Measurements from ENCODE around the gene PTPRK. TPM values are rescaled to one million over a fixed set of nuclear protein-coding genes. Genes with fewer than 3 reads are reported as not detected.

The PTPRK gene
- total and polyA plus RNA-seq, 2 donors (not counting 1 experiment from before 2014, with no cell fraction given): 19.4 to 75.5 TPM

GRCh38 chr6:128558924-128559323, 38.5 kb upstream of the PTPRK start:
- H4K20me1 ChIP-seq (ENCODE audit: control insufficient read depth, extremely low read depth, insufficient read depth, low read length): no peaks in the 10 kb centered on the region
- no peaks in the 10 kb centered on the region for H3K9me3 ChIP-seq (ENCODE audit: control insufficient read depth, insufficient read depth, low read depth, low read length)
- H3K4me1 ChIP-seq (ENCODE audit: control insufficient read depth, extremely low read depth, insufficient read depth, low read length): no peaks in the 10 kb centered on the region
- H3K36me3 ChIP-seq (ENCODE audit: control insufficient read depth, insufficient read depth, low read length): no peaks in the 10 kb centered on the region
- H3K9ac ChIP-seq (ENCODE audit: insufficient read depth, low read length): no peak overlapping the region
- no peak for TF ChIP-seq EZH2 (IDR thresholded peaks at IDR 0.05; ENCODE audit: low read length, missing control alignments)
- no peak overlapping the region for H2AFZ ChIP-seq (ENCODE audit: low read length)
- no peaks in the 10 kb centered on the region for H3K79me2 ChIP-seq (ENCODE audit: control insufficient read depth, insufficient read depth, low read length)
- no peak overlapping the region for H3K4me3 ChIP-seq (replicated peaks in 1 of 4; ENCODE audit: control extremely low read depth in 1 of 4, insufficient read depth in 1 of 4, low read depth in 3 of 4, low read length in 4 of 4)
- H3K27me3 ChIP-seq (ENCODE audit: control insufficient read depth, insufficient read depth, low read length): no peaks in the 10 kb centered on the region
- no peak overlapping the region for H3K4me2 ChIP-seq (ENCODE audit: extremely low read depth, insufficient read depth, low read length)
- no peak overlapping the region for H3K27ac ChIP-seq (ENCODE audit: insufficient read depth, low read length)
- no peak for DNase-seq (ENCODE audit: low read depth in 2 of 2)

GRCh38 chr6:128558021-128558420, 37.6 kb upstream of the PTPRK start:
- no peaks in the 10 kb centered on the region for H3K79me2 ChIP-seq (ENCODE audit: control insufficient read depth, insufficient read depth, low read length)
- H3K9me3 ChIP-seq (ENCODE audit: control insufficient read depth, insufficient read depth, low read depth, low read length): no peaks in the 10 kb centered on the region
- no peak overlapping the region for H2AFZ ChIP-seq (ENCODE audit: low read length)
- H3K4me1 ChIP-seq (ENCODE audit: control insufficient read depth, extremely low read depth, insufficient read depth, low read length): no peaks in the 10 kb centered on the region
- H3K27me3 ChIP-seq (ENCODE audit: control insufficient read depth, insufficient read depth, low read length): no peaks in the 10 kb centered on the region
- H3K36me3 ChIP-seq (ENCODE audit: control insufficient read depth, insufficient read depth, low read length): no peaks in the 10 kb centered on the region
- no peak for DNase-seq (ENCODE audit: low read depth in 2 of 2)
- H3K9ac ChIP-seq (ENCODE audit: insufficient read depth, low read length): no peak overlapping the region
- no peak overlapping the region for H3K4me2 ChIP-seq (ENCODE audit: extremely low read depth, insufficient read depth, low read length)
- no peak overlapping the region for H3K27ac ChIP-seq (ENCODE audit: insufficient read depth, low read length)
- no peak overlapping the region for H3K4me3 ChIP-seq (replicated peaks in 1 of 4; ENCODE audit: control extremely low read depth in 1 of 4, insufficient read depth in 1 of 4, low read depth in 3 of 4, low read length in 4 of 4)
- TF ChIP-seq EZH2 (IDR thresholded peaks at IDR 0.05; ENCODE audit: low read length, missing control alignments): no peak
- no peak for TF ChIP-seq CTCF (conservative IDR thresholded peaks at IDR 0.05 in 1 of 2, IDR thresholded peaks at IDR 0.05 in 1 of 2; ENCODE audit: low read depth in 1 of 2, low read length in 2 of 2)
- no peaks in the 10 kb centered on the region for H4K20me1 ChIP-seq (ENCODE audit: control insufficient read depth, extremely low read depth, insufficient read depth, low read length)

GRCh38 chr6:128557081-128557480, 36.7 kb upstream of the PTPRK start:
- Histone ChIP-seq H3K79me2 (ENCODE audit: control insufficient read depth, insufficient read depth, low read length) (no peaks in the 10 kb centered on the region), H3K27me3 (ENCODE audit: control insufficient read depth, insufficient read depth, low read length) (no peaks in the 10 kb centered on the region), H3K4me1 (ENCODE audit: control insufficient read depth, extremely low read depth, insufficient read depth, low read length) (no peaks in the 10 kb centered on the region), H4K20me1 (ENCODE audit: control insufficient read depth, extremely low read depth, insufficient read depth, low read length) (no peaks in the 10 kb centered on the region), H3K4me2 (ENCODE audit: extremely low read depth, insufficient read depth, low read length) (no peak overlapping the region), H3K4me3 (replicated peaks in 1 of 4; ENCODE audit: control extremely low read depth in 1 of 4, insufficient read depth in 1 of 4, low read depth in 3 of 4, low read length in 4 of 4) (no peak overlapping the region), H3K9ac (ENCODE audit: insufficient read depth, low read length) (no peak overlapping the region), H3K9me3 (ENCODE audit: control insufficient read depth, insufficient read depth, low read depth, low read length) (no peaks in the 10 kb centered on the region), H3K36me3 (ENCODE audit: control insufficient read depth, insufficient read depth, low read length) (no peaks in the 10 kb centered on the region), H3K27ac (ENCODE audit: insufficient read depth, low read length) (no peak overlapping the region), H2AFZ (ENCODE audit: low read length) (peak overlapping the region; percentile 9)
- TF ChIP-seq CTCF (conservative IDR thresholded peaks at IDR 0.05 in 1 of 2, IDR thresholded peaks at IDR 0.05 in 1 of 2; ENCODE audit: low read depth in 1 of 2, low read length in 2 of 2): no peak
- TF ChIP-seq EZH2 (IDR thresholded peaks at IDR 0.05; ENCODE audit: low read length, missing control alignments): no peak
- peak in 1 of 2 donors; percentile 51 for DNase-seq (ENCODE audit: low read depth in 2 of 2)

Measured in fibroblast of lung (primary cell).